Measurements from ENCODE around the gene LMAN1L.

LMAN1L gene

DNA sequence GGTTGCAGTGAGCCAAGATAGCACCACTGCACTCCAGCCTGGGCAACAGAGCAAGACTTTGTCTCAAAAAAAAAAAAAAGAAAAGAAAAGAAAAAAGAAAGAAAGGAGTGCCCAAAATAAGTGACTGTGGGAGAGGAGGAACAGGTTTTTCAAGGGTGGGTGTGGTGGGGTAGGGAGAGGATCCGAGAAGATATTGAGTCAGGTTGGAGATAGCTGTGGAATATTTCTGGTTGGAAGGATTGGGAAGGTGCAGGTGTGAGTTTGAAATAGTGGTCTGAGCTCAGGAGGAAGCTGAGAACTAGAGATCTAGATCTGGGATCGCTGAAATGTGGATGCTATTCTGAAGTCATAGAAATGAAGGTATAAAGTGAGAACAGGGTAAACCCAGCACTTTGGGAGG, 52.7 kb downstream of the LMAN1L start:
- TF ChIP-seq CTCF (IDR thresholded peaks at IDR 0.05) (no peak), ZFX (IDR thresholded peaks at IDR 0.05; ENCODE audit: borderline replicate concordance) (no peak)
- no peak overlapping the region for H3K27ac ChIP-seq

GRCh38 chr15:74866090-74866489, 53.5 kb downstream of the LMAN1L start:
- TF ChIP-seq ZFX (IDR thresholded peaks at IDR 0.05; ENCODE audit: borderline replicate concordance) (no peak), CTCF (IDR thresholded peaks at IDR 0.05) (no peak)
- H3K27ac ChIP-seq, result no peak overlapping the region

DNA sequence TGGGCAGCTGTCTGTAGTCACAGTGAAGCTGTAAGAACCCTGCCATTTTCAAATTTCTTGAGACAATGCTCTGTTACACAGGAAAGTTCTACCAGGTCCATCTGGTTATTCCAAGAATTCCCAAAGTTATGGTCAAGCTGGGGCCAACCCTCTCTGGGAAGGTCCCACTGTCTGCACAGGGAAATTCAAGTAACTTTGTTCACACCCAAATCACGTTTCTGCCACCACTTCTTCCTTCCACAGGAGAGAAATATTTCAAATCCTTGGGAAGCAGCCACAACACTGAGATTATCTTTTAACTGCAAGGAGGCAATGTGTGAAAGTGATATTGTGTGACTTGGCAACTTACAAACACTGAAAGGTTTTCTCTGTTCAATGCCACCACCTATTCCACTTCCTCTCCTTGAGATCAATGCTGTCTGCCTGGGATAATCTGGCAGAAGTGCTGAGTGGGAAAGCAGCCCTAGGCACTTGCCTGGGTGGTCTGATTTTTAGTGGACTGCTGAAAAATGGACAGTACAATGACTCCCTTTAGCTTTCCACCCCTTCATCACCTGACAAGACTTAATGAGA, 54.9 kb downstream of the LMAN1L start:
- TF ChIP-seq ZFX (IDR thresholded peaks at IDR 0.05; ENCODE audit: borderline replicate concordance), result no peak
- no peak for TF ChIP-seq CTCF (IDR thresholded peaks at IDR 0.05)
- H3K27ac ChIP-seq, result no peak overlapping the region

GRCh38 chr15:74868059-74868458, 55.4 kb downstream of the LMAN1L start:
- H3K27ac ChIP-seq, result no peak overlapping the region
- no peak for TF ChIP-seq ZFX (IDR thresholded peaks at IDR 0.05; ENCODE audit: borderline replicate concordance)
- TF ChIP-seq CTCF (IDR thresholded peaks at IDR 0.05), result no peak

- H3K27ac ChIP-seq, result no peak overlapping the region
- TF ChIP-seq ZFX (IDR thresholded peaks at IDR 0.05; ENCODE audit: borderline replicate concordance) (no peak), CTCF (IDR thresholded peaks at IDR 0.05) (no peak)
Measured at GRCh38 chr15:74869372-74869725, 56.7 kb downstream of the LMAN1L start.

- no peak overlapping the region for H3K27ac ChIP-seq
- TF ChIP-seq CTCF (IDR thresholded peaks at IDR 0.05), result no peak
Measured at GRCh38 chr15:74869726-74870407, 57.2 kb downstream of the LMAN1L start.

DNA sequence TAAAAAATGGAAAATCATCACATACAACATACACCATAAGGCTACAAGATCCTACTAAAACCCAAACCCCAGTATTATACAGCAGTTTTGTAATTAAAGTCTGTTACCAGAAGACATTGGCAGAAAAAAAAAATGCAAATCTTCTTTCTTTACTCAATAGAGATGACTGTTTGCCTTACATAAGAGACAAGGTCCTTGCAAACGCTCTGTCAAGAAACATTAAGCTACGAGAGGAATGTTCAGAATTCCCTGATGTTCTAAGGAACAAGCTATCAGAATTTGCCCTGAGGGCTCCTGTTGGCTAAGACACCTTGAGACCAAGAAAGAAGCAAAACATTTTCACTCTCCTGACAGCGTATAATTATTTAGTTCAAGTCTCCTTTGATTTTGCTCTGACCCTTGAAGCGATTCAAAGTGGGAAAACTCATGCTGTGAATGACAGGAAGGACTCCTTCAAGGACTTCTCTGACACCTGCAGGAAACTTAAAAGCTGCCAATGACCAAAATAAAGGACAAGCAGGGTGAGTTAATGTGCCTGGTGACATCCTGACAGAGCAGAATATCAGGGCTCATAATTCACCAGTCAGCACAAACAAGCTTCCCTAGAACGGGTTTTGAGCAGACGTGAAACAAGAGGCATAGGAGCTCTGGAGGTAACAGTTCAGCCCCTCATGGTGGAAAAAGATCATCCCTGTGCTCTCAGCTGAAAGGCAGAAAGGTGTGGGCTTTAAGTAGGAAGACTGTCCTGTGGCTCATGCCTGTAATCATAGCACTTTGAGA, 58.0 kb downstream of the LMAN1L start:
- no peak for TF ChIP-seq ZFX (IDR thresholded peaks at IDR 0.05; ENCODE audit: borderline replicate concordance)
- no peak for TF ChIP-seq CTCF (IDR thresholded peaks at IDR 0.05)
- no peak overlapping the region for H3K27ac ChIP-seq
